GM12878 (cell line): ENCODE data around the gene ZNF534.

Experiments
- ATF7 ChIP-seq: fragments of 450-650 bp; IDR thresholded peaks from 2 replicates; pipeline ENCODE4 v1.6.1; 2016; ENCODE audit warnings: low read depth, mild to moderate bottlenecking
- MEF2B ChIP-seq: fragments of 450-650 bp; IDR thresholded peaks from 2 replicates; pipeline ENCODE4 v1.6.1; 2018; ENCODE audit warnings: mild to moderate bottlenecking, moderate library complexity; ENCODE audit not compliant: partially characterized antibody, poor library complexity, severe bottlenecking
- NR2C1 ChIP-seq: fragments of 450-650 bp; IDR thresholded peaks from 2 replicates; pipeline ENCODE4 v1.6.1; 2017; ENCODE audit warnings: antibody characterized with exemption, mild to moderate bottlenecking, moderate library complexity
- RCOR1 ChIP-seq: conservative IDR thresholded peaks from 2 replicates; pipeline ENCODE4 v1.6.1; 2012; ENCODE audit warnings: low read depth, low read length, improper control_type of control experiment
- SIN3A ChIP-seq: IDR thresholded peaks from 2 replicates; pipeline ENCODE4 v1.6.1; 2012; ENCODE audit warnings: low read depth, low read length, improper control_type of control experiment
- TF ChIP-seq, protein P1 (sequence below): fragments of 450-650 bp; IDR thresholded peaks from 2 replicates; pipeline ENCODE4 v1.6.1; 2014; ENCODE audit warnings: mild to moderate bottlenecking
- TF ChIP-seq, protein P2 (sequence below): fragments of 450-650 bp; IDR thresholded peaks from 2 replicates; pipeline ENCODE4 v1.6.1; 2018; ENCODE audit warnings: borderline replicate concordance, mild to moderate bottlenecking; ENCODE audit not compliant: partially characterized antibody
- TF ChIP-seq, protein P3 (sequence below), 3 experiments: IDR thresholded peaks in 2 of 3; conservative IDR thresholded peaks in 1 of 3; 2 replicates each; pipeline ENCODE4 v1.5.1; 2011; ENCODE audit warnings: low read depth in 3 of 3, low read length in 3 of 3, mild to moderate bottlenecking in 3 of 3, control low read depth in 2 of 3, moderate library complexity in 2 of 3, inconsistent platforms in 1 of 3, mixed read lengths in 1 of 3; ENCODE audit not compliant: control insufficient read depth in 2 of 3, insufficient read depth in 1 of 3; ENCODE audit errors: extremely low read depth in 1 of 3

DNA sequence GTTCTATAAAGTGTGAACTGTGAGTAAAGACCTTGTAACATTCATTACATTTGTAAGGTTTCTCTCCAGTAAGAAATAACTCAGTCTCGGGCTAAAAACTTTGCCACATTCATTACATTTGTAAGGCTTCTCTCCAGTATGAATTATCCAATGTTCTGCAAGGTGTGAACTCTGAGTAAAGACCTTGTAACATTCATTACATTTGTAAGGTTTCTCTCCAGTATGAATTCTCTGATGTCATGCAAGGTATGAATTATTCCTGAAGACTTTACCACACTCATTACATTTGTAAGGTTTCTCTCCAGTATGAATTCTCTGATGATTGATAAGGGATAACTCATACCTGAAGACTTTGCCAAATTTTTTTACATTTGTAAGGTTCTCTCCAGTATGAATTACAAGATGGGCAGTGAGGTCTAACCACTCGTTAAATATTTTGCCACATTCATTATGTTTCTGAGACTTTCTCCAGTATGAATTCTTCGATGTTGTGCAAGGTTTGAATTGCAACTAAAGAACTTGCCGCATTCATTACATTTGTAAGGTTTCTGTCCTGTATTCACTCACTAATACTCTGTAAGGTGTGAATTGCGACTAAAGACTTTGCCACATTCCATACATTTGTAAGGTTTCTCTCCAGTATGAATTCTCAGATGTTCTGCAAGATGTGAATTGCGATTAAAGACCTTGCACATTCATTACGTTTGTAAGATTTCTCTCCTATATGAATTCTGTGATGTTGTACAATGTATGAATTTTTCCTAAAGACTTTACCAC is 45.6 kb downstream of the ZNF534 start:
- TF ChIP-seq NR2C1, result no peak
- no peak for TF ChIP-seq SIN3A
- TF ChIP-seq, protein P1, sequence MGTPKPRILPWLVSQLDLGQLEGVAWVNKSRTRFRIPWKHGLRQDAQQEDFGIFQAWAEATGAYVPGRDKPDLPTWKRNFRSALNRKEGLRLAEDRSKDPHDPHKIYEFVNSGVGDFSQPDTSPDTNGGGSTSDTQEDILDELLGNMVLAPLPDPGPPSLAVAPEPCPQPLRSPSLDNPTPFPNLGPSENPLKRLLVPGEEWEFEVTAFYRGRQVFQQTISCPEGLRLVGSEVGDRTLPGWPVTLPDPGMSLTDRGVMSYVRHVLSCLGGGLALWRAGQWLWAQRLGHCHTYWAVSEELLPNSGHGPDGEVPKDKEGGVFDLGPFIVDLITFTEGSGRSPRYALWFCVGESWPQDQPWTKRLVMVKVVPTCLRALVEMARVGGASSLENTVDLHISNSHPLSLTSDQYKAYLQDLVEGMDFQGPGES, result no peak
- TF ChIP-seq, protein P2, sequence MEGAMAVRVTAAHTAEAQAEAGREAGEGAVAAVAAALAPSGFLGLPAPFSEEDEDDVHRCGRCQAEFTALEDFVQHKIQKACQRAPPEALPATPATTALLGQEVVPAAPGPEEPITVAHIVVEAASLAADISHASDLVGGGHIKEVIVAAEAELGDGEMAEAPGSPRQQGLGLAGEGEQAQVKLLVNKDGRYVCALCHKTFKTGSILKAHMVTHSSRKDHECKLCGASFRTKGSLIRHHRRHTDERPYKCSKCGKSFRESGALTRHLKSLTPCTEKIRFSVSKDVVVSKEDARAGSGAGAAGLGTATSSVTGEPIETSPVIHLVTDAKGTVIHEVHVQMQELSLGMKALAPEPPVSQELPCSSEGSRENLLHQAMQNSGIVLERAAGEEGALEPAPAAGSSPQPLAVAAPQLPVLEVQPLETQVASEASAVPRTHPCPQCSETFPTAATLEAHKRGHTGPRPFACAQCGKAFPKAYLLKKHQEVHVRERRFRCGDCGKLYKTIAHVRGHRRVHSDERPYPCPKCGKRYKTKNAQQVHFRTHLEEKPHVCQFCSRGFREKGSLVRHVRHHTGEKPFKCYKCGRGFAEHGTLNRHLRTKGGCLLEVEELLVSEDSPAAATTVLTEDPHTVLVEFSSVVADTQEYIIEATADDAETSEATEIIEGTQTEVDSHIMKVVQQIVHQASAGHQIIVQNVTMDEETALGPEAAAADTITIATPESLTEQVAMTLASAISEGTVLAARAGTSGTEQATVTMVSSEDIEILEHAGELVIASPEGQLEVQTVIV, result no peak
- TF ChIP-seq RCOR1, result no peak
- no peak for TF ChIP-seq ATF7
- TF ChIP-seq MEF2B, result no peak
- TF ChIP-seq, protein P3, sequence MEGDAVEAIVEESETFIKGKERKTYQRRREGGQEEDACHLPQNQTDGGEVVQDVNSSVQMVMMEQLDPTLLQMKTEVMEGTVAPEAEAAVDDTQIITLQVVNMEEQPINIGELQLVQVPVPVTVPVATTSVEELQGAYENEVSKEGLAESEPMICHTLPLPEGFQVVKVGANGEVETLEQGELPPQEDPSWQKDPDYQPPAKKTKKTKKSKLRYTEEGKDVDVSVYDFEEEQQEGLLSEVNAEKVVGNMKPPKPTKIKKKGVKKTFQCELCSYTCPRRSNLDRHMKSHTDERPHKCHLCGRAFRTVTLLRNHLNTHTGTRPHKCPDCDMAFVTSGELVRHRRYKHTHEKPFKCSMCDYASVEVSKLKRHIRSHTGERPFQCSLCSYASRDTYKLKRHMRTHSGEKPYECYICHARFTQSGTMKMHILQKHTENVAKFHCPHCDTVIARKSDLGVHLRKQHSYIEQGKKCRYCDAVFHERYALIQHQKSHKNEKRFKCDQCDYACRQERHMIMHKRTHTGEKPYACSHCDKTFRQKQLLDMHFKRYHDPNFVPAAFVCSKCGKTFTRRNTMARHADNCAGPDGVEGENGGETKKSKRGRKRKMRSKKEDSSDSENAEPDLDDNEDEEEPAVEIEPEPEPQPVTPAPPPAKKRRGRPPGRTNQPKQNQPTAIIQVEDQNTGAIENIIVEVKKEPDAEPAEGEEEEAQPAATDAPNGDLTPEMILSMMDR (IDR thresholded peaks at IDR 0.05 in 2 of 3, conservative IDR thresholded peaks at IDR 0.05 in 1 of 3; ENCODE audit: control insufficient read depth in 2 of 3, extremely low read depth in 1 of 3, insufficient read depth in 1 of 3, low read depth in 3 of 3, low read length in 3 of 3), result no peak
